Measurements from ENCODE around the gene KCNQ1.

- TF ChIP-seq POLR2A (IDR thresholded peaks at IDR 0.05) (no peak), CTCF (IDR thresholded peaks at IDR 0.05) (no peak)
These were observed 246.6 kb downstream of the KCNQ1 start for GRCh38 chr11:2691355-2691761.

Data from adrenal gland (tissue), 5 donors.